HEK293 (cell line): ENCODE measurements around the gene TCP11.

ENCODE experiments used
- CTCF ChIA-PET: fragments of 350-600 bp; formaldehyde crosslinking; extraction: SDS; loops from one replicate; lab custom pipeline; 2021; ENCODE audit warnings: antibody characterized with exemption; lab: Yijun Ruan, JAX
- POLR2A ChIA-PET: fragments of 300-600 bp; formaldehyde crosslinking; extraction: SDS; loops from one replicate; lab custom pipeline; 2020; ENCODE audit warnings: antibody characterized with exemption, inconsistent platforms; lab: Yijun Ruan, JAX
- H3K27ac ChIP-seq: fragments of 200-500 bp; sonication (Bioruptor generic); 2 replicates; pipeline ENCODE4 v1.5.1; 2014; ENCODE audit warnings: low read depth, low read length, control low read depth, inconsistent platforms; ENCODE audit errors: extremely low read depth
- H3K36me3 ChIP-seq, 2 experiments: fragments of 200-500 bp in 1 of 2; sonication (Bioruptor generic) in 1 of 2; 1 replicate in 1 of 2; 2 replicates in 1 of 2; pipeline ENCODE4 v1.5.1; 2014 to 2017; ENCODE audit warnings: inconsistent platforms in 2 of 2, low read length in 2 of 2; ENCODE audit not compliant: control insufficient read depth in 2 of 2, insufficient read depth in 1 of 2
- H3K4me1 ChIP-seq: fragments of 200-500 bp; sonication (Bioruptor generic); 2 replicates; pipeline ENCODE4 v1.5.1; 2014; ENCODE audit warnings: mild to moderate bottlenecking, low read length, inconsistent platforms; ENCODE audit not compliant: control insufficient read depth, insufficient read depth
- H3K4me3 ChIP-seq: 2 replicates; pipeline ENCODE4 v1.5.1; 2011; ENCODE audit warnings: low read depth, mild to moderate bottlenecking, control low read depth, low read length, moderate library complexity
- H3K9me3 ChIP-seq: fragments of 200-500 bp; sonication (Bioruptor generic); 2 replicates; pipeline ENCODE4 v1.5.1; 2014; ENCODE audit warnings: low read depth, low read length, inconsistent platforms; ENCODE audit not compliant: control insufficient read depth, insufficient read depth
- BCL11B ChIP-seq: fragments of 450-650 bp; formaldehyde crosslinking; IDR thresholded peaks from 2 replicates; pipeline ENCODE4 v1.5.1; 2016; ENCODE audit warnings: low read depth, missing biosample characterization, missing genetic modification characterization
- KLF16 ChIP-seq: fragments of 450-650 bp; formaldehyde crosslinking; IDR thresholded peaks from 2 replicates; pipeline ENCODE4 v1.5.1; 2017; ENCODE audit warnings: missing biosample characterization, missing genetic modification characterization
- OSR2 ChIP-seq: fragments of 450-650 bp; formaldehyde crosslinking; IDR thresholded peaks from 2 replicates; pipeline ENCODE4 v1.5.1; 2016; ENCODE audit warnings: missing biosample characterization, missing genetic modification characterization
- YY2 ChIP-seq: fragments of 450-650 bp; formaldehyde crosslinking; IDR thresholded peaks from 2 replicates; pipeline ENCODE4 v1.5.1; 2016; ENCODE audit warnings: missing biosample characterization, missing genetic modification characterization
- ZBTB20 ChIP-seq: fragments of 450-650 bp; formaldehyde crosslinking; IDR thresholded peaks from 2 replicates; pipeline ENCODE4 v1.5.1; 2016; ENCODE audit warnings: missing biosample characterization, missing genetic modification characterization
- ZNF112 ChIP-seq: fragments of 450-650 bp; formaldehyde crosslinking; IDR thresholded peaks from 2 replicates; pipeline ENCODE4 v1.5.0; 2017; ENCODE audit warnings: missing biosample characterization, missing genetic modification characterization
- ZNF211 ChIP-seq: fragments of 450-650 bp; formaldehyde crosslinking; IDR thresholded peaks from 2 replicates; pipeline ENCODE4 v1.5.1; 2016; ENCODE audit warnings: low read depth, missing biosample characterization, missing genetic modification characterization
- ZNF221 ChIP-seq: fragments of 450-650 bp; formaldehyde crosslinking; IDR thresholded peaks from 2 replicates; pipeline ENCODE4 v1.5.1; 2017; ENCODE audit warnings: missing biosample characterization, missing genetic modification characterization, borderline replicate concordance
- ZNF324 ChIP-seq: fragments of 450-650 bp; formaldehyde crosslinking; IDR thresholded peaks from 2 replicates; pipeline ENCODE4 v1.5.1; 2016; ENCODE audit warnings: missing biosample characterization, missing genetic modification characterization
- ZNF354C ChIP-seq: fragments of 450-650 bp; formaldehyde crosslinking; IDR thresholded peaks from 2 replicates; pipeline ENCODE4 v1.5.1; 2016; ENCODE audit warnings: missing biosample characterization, missing genetic modification characterization, low read depth, borderline replicate concordance
- ZNF394 ChIP-seq: fragments of 450-650 bp; formaldehyde crosslinking; IDR thresholded peaks from 2 replicates; pipeline ENCODE4 v1.5.1; 2016; ENCODE audit warnings: missing biosample characterization, missing genetic modification characterization, mild to moderate bottlenecking, moderate library complexity, borderline replicate concordance
- ZNF433 ChIP-seq: fragments of 450-650 bp; formaldehyde crosslinking; IDR thresholded peaks from 2 replicates; pipeline ENCODE4 v1.5.1; 2016; ENCODE audit warnings: missing biosample characterization, missing genetic modification characterization, low read depth
- ZNF521 ChIP-seq: fragments of 450-650 bp; formaldehyde crosslinking; IDR thresholded peaks from 2 replicates; pipeline ENCODE4 v1.5.1; 2017; ENCODE audit warnings: missing biosample characterization, mild to moderate bottlenecking, missing genetic modification characterization
- ZNF529 ChIP-seq: fragments of 450-650 bp; formaldehyde crosslinking; IDR thresholded peaks from 2 replicates; pipeline ENCODE4 v1.5.1; 2017; ENCODE audit warnings: missing genetic modification characterization, missing biosample characterization; ENCODE audit not compliant: insufficient replicate concordance
- ZNF549 ChIP-seq: fragments of 450-650 bp; IDR thresholded peaks from 2 replicates; pipeline ENCODE4 v1.5.1; 2018; ENCODE audit warnings: missing biosample characterization, missing genetic modification characterization, mild to moderate bottlenecking, inconsistent platforms, moderate library complexity
- ZNF600 ChIP-seq: fragments of 450-650 bp; formaldehyde crosslinking; IDR thresholded peaks from 2 replicates; pipeline ENCODE4 v1.5.1; 2016; ENCODE audit warnings: missing biosample characterization, missing genetic modification characterization
- ZNF623 ChIP-seq: fragments of 450-650 bp; formaldehyde crosslinking; IDR thresholded peaks from 2 replicates; pipeline ENCODE4 v1.5.1; 2016; ENCODE audit warnings: missing biosample characterization, missing genetic modification characterization
- ZNF629 ChIP-seq: fragments of 450-650 bp; formaldehyde crosslinking; IDR thresholded peaks from 2 replicates; pipeline ENCODE4 v1.5.1; 2017; ENCODE audit warnings: missing biosample characterization, missing genetic modification characterization
- ZNF677 ChIP-seq: fragments of 450-650 bp; IDR thresholded peaks from 2 replicates; pipeline ENCODE4 v1.5.0; 2018; ENCODE audit warnings: missing biosample characterization, mild to moderate bottlenecking, missing genetic modification characterization, moderate library complexity
- ZNF707 ChIP-seq: fragments of 450-650 bp; formaldehyde crosslinking; IDR thresholded peaks from 2 replicates; pipeline ENCODE4 v1.5.1; 2016; ENCODE audit warnings: missing biosample characterization, missing genetic modification characterization
- ZNF776 ChIP-seq: fragments of 450-650 bp; formaldehyde crosslinking; IDR thresholded peaks from 2 replicates; pipeline ENCODE4 v1.5.0; 2017; ENCODE audit warnings: missing biosample characterization, missing genetic modification characterization, borderline replicate concordance
- ZNF791 ChIP-seq: fragments of 450-650 bp; formaldehyde crosslinking; IDR thresholded peaks from 2 replicates; pipeline ENCODE4 v1.5.1; 2016; ENCODE audit warnings: missing biosample characterization, missing genetic modification characterization
- ZNF843 ChIP-seq: fragments of 450-650 bp; formaldehyde crosslinking; IDR thresholded peaks from 2 replicates; pipeline ENCODE4 v1.5.1; 2016; ENCODE audit warnings: missing biosample characterization, missing genetic modification characterization
- ZSCAN16 ChIP-seq: fragments of 450-650 bp; formaldehyde crosslinking; IDR thresholded peaks from 2 replicates; pipeline ENCODE4 v1.5.1; 2016; ENCODE audit warnings: missing biosample characterization, missing genetic modification characterization
- TF ChIP-seq, protein P1 (sequence below): fragments of 450-650 bp; formaldehyde crosslinking; IDR thresholded peaks from 2 replicates; pipeline ENCODE4 v1.5.1; 2017; ENCODE audit warnings: missing biosample characterization, missing genetic modification characterization
- TF ChIP-seq, protein P2 (sequence below): fragments of 450-650 bp; formaldehyde crosslinking; IDR thresholded peaks from 2 replicates; pipeline ENCODE4 v1.5.1; 2016; ENCODE audit warnings: missing biosample characterization, missing genetic modification characterization

The TCP11 gene

DNA sequence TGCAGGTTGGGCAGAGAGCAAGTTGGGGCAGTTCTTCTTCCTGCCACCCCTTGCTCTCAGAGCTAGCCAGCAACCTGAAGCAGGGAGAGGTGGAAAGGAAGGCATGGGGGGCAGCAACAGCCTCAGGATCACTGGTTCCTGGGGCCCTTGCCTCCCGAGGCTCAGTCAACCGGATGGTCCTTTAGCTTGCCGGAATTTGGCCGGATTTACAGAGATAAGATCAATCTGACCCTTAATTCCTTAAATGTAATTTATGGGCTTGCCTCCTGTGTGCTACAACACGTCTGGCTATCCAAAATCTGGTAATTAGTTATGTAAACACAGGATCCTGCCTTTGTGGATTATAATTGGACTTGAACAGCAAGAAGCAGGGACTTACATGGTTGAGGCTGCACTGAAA lies 19.5 kb upstream of the TCP11 start:
- POLR2A ChIA-PET: interaction anchor here (1.3 kb wide), 1 partner anchor 99 kb away, joined by 4 read pairs; the partner anchor contains the start of gene ZNF76
- H3K27ac ChIP-seq: no peak overlapping the region
- no peaks in the 10 kb centered on the region for H3K36me3 ChIP-seq
- CTCF ChIA-PET: interaction anchor here (0.5 to 4.5 kb wide), 8 partner anchors 11 to 80 kb away, joined by 3 to 25 read pairs (median 4); partner anchors contain the start of gene TCP11
- no peaks in the 10 kb centered on the region for H3K9me3 ChIP-seq
- H3K4me3 ChIP-seq: no peak overlapping the region
- H3K4me1 ChIP-seq: no peaks in the 10 kb centered on the region; the same call in 1 of the 2 replicates
- TF ChIP-seq ZBTB20 (tag by site-specific recombination): peak; percentile 85
- no peak for TF ChIP-seq ZNF707 (tag by site-specific recombination)
- TF ChIP-seq ZSCAN16 (tag by site-specific recombination): peak; percentile 86

DNA sequence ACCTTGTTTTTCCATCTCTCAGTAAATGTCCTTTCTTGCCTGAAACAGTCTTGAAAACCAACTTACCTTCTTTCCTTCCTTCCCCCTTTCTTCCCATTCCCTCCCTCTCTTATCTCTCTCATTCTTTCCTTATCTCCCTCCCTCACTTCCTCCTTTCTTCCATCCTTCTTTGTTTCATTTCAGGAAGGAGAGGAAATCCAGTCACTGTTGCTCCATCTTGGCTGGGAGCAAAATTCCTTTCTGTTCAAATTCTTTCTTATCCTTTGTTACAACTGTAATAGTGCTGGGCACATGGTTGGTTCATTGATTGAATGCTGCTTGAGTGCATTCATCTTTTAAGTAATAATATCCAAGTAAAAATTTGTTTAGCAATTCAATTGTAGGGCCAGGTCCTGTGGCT lies 17.4 kb upstream of the TCP11 start:
- Histone ChIP-seq H3K4me3 (no peak overlapping the region), H3K4me1 (no peaks in the 10 kb centered on the region; the same call in 1 of the 2 replicates), H3K36me3 (no peaks in the 10 kb centered on the region), H3K9me3 (no peaks in the 10 kb centered on the region), H3K27ac (no peak overlapping the region)
- CTCF ChIA-PET: interaction anchor here (0.6 to 4.5 kb wide), 3 partner anchors 11 to 650 kb away, joined by 3 to 17 read pairs (median 6); no protein-coding TSS in a partner anchor
- POLR2A ChIA-PET: no interaction called here
- TF ChIP-seq, protein P1, sequence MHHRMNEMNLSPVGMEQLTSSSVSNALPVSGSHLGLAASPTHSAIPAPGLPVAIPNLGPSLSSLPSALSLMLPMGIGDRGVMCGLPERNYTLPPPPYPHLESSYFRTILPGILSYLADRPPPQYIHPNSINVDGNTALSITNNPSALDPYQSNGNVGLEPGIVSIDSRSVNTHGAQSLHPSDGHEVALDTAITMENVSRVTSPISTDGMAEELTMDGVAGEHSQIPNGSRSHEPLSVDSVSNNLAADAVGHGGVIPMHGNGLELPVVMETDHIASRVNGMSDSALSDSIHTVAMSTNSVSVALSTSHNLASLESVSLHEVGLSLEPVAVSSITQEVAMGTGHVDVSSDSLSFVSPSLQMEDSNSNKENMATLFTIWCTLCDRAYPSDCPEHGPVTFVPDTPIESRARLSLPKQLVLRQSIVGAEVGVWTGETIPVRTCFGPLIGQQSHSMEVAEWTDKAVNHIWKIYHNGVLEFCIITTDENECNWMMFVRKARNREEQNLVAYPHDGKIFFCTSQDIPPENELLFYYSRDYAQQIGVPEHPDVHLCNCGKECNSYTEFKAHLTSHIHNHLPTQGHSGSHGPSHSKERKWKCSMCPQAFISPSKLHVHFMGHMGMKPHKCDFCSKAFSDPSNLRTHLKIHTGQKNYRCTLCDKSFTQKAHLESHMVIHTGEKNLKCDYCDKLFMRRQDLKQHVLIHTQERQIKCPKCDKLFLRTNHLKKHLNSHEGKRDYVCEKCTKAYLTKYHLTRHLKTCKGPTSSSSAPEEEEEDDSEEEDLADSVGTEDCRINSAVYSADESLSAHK (tag by site-specific recombination): no peak
- no peak for TF ChIP-seq ZNF221
- no peak for TF ChIP-seq OSR2 (tag by site-specific recombination)
- no peak for TF ChIP-seq BCL11B (tag by site-specific recombination)
- TF ChIP-seq ZNF600 (tag by site-specific recombination): no peak
- TF ChIP-seq ZNF623 (tag by site-specific recombination): no peak
- no peak for TF ChIP-seq ZNF629 (tag by site-specific recombination)
- TF ChIP-seq ZNF677 (tag by site-specific recombination): no peak
- TF ChIP-seq ZNF776 (tag by site-specific recombination): no peak
- no peak for TF ChIP-seq ZNF324 (tag by site-specific recombination)

DNA sequence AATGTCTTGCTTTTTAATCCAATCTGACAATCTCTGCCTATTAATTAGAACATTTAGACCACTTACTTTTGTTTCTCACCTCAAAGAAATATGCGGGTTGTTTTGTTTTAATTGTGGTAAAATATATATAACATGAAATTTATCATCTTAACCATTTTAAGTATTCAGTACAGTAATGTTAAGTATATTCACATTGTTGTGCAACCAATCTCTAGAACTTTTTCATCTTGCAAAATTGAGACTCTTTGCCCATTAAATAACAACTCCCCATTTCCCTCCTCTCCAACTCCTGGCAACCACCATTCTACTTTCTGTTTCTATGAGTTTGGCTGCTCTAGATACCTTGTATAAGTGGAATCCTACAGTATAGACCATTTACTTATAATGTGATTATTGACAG lies 13.8 kb upstream of the TCP11 start:
- no peak overlapping the region for H3K27ac ChIP-seq
- CTCF ChIA-PET: interaction anchor here (0.7 to 3.1 kb wide), 6 partner anchors 8 to 692 kb away, joined by 3 to 24 read pairs (median 7); no protein-coding TSS in a partner anchor
- no peaks in the 10 kb centered on the region for H3K9me3 ChIP-seq
- TF ChIP-seq KLF16 (no peak), ZNF112 (tag by site-specific recombination) (no peak), ZNF529 (tag by site-specific recombination) (no peak), ZNF211 (tag by site-specific recombination) (no peak), ZNF791 (tag by site-specific recombination) (no peak), ZNF521 (no peak), YY2 (no peak), ZNF707 (tag by site-specific recombination) (no peak), ZNF394 (tag by site-specific recombination) (no peak), ZNF433 (no peak), ZNF354C (tag by site-specific recombination) (no peak), ZNF843 (tag by site-specific recombination) (no peak), ZNF549 (no peak)
- TF ChIP-seq, protein P2, sequence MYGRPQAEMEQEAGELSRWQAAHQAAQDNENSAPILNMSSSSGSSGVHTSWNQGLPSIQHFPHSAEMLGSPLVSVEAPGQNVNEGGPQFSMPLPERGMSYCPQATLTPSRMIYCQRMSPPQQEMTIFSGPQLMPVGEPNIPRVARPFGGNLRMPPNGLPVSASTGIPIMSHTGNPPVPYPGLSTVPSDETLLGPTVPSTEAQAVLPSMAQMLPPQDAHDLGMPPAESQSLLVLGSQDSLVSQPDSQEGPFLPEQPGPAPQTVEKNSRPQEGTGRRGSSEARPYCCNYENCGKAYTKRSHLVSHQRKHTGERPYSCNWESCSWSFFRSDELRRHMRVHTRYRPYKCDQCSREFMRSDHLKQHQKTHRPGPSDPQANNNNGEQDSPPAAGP (tag by site-specific recombination): no peak
- H3K4me1 ChIP-seq: no peaks in the 10 kb centered on the region
- no peaks in the 10 kb centered on the region for H3K36me3 ChIP-seq
- POLR2A ChIA-PET: no interaction called here
- H3K4me3 ChIP-seq: no peak overlapping the region
